ENCODE results near the gene BNIP3.

DNA sequence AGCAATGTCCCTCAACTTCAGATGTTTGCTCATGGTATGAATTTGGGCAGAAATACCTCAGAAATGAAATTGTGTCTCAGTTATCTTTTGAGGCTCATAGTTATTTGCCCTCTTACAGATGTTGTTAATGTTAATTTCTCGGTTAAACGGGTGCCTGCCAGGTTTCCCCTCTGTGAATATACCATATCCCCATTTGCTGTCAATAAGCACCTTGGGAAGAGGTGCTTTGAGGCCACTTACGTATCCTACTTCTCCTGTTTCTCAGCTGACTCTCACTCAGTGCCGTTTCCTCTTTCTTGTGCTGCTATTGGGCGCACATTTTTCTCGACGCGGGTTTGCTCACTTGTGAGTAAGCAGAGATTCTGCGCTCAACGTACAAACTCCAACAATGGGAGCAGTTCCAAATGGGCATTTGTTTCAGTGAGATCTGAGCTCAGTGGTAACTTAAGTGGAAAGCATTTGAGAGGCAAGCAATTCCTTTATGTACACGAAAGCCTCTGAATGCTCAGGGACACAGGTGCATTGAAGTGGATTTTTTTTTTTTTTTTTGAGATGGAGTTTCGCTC lies 49.3 kb upstream of the BNIP3 start:
- no peak for TF ChIP-seq POLR2A (IDR thresholded peaks at IDR 0.05)
- TF ChIP-seq, protein P1, sequence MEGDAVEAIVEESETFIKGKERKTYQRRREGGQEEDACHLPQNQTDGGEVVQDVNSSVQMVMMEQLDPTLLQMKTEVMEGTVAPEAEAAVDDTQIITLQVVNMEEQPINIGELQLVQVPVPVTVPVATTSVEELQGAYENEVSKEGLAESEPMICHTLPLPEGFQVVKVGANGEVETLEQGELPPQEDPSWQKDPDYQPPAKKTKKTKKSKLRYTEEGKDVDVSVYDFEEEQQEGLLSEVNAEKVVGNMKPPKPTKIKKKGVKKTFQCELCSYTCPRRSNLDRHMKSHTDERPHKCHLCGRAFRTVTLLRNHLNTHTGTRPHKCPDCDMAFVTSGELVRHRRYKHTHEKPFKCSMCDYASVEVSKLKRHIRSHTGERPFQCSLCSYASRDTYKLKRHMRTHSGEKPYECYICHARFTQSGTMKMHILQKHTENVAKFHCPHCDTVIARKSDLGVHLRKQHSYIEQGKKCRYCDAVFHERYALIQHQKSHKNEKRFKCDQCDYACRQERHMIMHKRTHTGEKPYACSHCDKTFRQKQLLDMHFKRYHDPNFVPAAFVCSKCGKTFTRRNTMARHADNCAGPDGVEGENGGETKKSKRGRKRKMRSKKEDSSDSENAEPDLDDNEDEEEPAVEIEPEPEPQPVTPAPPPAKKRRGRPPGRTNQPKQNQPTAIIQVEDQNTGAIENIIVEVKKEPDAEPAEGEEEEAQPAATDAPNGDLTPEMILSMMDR (IDR thresholded peaks at IDR 0.05): no peak
- TF ChIP-seq POLR2AphosphoS5 (IDR thresholded peaks at IDR 0.05): no peak

All from upper lobe of left lung (tissue), 4 donors.